ENCODE data around the gene INTS1.

Gene INTS1

DNA sequence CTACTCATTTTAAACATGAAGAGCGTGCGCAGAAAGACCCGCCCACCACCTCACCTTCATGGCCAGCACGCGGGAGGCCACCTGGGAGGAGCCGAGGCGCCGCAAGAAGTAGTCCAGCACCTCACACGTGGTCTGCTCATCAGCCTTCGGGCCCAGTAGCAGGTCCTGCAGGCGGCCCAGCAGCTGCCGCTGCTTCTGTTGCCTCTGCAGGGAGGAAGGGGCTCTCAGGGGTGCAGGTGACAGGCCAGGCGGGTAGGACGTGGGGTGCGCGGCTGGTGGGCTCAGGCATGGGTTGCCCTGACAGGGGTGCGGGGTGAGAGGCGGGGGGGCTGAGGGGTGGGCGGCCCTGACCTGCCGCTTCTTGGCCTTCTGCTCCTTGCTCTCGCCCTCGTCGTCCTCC, 17.6 kb downstream of the INTS1 start:
- TF ChIP-seq, protein P1, sequence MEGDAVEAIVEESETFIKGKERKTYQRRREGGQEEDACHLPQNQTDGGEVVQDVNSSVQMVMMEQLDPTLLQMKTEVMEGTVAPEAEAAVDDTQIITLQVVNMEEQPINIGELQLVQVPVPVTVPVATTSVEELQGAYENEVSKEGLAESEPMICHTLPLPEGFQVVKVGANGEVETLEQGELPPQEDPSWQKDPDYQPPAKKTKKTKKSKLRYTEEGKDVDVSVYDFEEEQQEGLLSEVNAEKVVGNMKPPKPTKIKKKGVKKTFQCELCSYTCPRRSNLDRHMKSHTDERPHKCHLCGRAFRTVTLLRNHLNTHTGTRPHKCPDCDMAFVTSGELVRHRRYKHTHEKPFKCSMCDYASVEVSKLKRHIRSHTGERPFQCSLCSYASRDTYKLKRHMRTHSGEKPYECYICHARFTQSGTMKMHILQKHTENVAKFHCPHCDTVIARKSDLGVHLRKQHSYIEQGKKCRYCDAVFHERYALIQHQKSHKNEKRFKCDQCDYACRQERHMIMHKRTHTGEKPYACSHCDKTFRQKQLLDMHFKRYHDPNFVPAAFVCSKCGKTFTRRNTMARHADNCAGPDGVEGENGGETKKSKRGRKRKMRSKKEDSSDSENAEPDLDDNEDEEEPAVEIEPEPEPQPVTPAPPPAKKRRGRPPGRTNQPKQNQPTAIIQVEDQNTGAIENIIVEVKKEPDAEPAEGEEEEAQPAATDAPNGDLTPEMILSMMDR (IDR thresholded peaks at IDR 0.05; ENCODE audit: insufficient read depth, low read depth, low read length, missing control alignments) = no peak
- H3K4me3 ChIP-seq (ENCODE audit: low read depth, low read length) = no peak overlapping the region
- no peak for DNase-seq (ENCODE audit: low read depth)

DNA sequence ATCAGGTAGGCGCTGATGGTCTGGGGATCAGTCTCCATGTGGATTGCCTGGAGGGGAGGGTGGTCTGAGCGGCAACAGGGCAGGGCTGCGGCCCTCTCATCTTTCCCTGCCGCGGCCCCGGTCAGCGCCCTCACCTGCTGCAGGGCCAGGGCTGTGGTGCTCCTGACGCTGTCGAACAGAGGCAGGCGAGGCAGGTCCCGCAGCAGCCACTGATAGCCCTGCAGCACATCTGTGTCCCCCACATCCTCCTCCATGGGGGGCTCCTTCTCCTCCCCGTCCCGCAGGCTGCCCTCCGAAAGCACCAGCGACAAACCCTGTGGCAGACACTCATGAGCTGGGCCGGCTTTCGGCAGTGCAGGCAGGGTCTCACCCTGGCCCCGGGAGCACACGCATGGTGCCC, 19.0 kb downstream of the INTS1 start:
- TF ChIP-seq, protein P1 (IDR thresholded peaks at IDR 0.05; ENCODE audit: insufficient read depth, low read depth, low read length, missing control alignments) = no peak
- no peak for DNase-seq (ENCODE audit: low read depth)
- no peak overlapping the region for H3K4me3 ChIP-seq (ENCODE audit: low read depth, low read length)

DNA sequence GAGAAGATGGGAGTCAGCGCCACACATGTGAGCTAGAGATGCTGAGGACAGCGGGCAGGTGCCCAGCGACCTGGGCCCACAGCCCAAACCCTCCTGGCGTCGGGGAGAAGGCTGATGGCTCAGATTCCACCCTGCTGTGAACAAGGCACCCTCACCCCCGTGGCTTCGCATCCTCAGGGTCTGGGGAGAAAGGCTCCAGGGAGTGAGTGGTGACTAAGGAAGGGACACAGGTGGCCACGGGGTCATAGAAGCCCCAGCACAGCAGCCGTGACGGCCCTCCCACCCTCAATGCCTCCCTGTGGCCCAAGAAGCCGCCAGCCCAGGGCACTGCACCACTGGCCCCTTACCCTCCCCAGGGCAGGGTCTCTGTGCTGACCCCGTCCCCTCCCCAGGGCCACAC, 19.6 kb downstream of the INTS1 start:
- TF ChIP-seq, protein P1 (IDR thresholded peaks at IDR 0.05; ENCODE audit: insufficient read depth, low read depth, low read length, missing control alignments) = no peak

DNA sequence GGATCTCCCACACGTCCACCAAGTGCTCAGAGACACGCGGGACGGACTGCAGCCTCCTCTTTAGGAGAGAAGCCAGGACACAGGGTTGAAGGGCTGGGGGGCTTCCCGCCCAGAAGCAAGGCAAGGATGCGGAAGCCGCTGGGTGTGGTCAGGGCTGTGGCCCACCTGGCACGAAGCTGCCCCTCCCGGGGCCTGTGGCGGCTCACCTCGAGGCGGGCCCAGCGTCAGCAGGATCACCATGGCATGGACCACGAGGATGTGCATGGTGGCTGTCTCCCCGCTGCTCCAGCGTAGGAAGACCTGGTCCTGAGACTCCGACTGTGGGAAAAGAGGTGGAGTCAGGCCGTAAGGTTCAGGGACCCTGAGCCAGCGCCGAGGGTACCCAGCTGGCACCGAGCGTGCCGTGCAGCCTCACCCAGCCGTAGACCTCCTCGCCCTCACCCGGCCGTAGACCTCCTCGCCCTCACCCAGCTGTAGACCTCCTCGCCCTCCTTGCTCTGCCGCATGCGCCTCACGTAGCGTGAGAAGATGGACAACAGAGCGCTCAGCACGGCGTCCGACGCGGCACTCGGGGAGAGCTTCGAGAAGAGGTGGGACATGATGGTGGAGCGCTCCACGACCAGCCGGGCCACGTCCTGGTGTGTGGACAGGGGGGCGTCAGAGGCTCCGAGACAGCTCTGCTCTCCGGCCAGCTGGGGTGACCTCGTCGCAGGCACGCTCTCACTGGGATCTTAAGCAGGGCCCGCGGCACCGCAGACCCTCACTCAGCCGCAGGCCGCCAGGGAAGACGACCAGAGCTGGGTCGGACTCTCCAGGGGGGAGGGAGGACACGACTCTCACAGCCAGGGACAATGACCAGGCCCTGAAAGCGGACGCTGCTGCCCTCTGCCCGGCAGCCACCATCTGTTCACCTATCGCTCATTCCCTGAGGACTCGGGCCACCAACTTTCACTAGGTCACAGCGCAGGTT, 20.4 kb downstream of the INTS1 start:
- no peak for DNase-seq (ENCODE audit: low read depth)
- TF ChIP-seq, protein P1 (IDR thresholded peaks at IDR 0.05; ENCODE audit: insufficient read depth, low read depth, low read length, missing control alignments) = no peak

More for the DNA sequence above, 19.6 kb downstream of the INTS1 start:
- H3K4me3 ChIP-seq (ENCODE audit: low read depth, low read length) = no peak overlapping the region
- DNase-seq (ENCODE audit: low read depth) = no peak

DNA sequence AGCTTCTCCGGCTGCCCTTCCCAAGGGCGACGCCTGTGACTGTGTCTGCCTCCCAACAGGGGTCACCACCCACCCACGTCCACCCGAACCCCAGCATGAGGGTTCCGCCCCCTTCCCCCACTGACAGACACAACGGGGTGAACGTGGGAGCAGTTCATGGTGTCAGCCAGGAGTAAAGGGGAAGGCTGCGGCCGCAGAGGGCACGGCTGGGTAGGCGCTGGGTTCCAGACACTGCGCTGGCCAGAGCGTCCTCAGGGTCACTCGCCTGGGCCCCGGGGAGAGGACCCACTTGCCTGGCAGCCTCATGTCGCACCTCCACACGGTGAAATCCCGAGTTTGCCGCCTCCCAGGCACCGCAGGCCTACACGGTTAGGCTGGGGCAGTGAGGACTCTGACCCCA, 21.1 kb downstream of the INTS1 start:
- DNase-seq (ENCODE audit: low read depth) = no peak
- TF ChIP-seq, protein P1 (IDR thresholded peaks at IDR 0.05; ENCODE audit: insufficient read depth, low read depth, low read length, missing control alignments) = no peak
- no peak overlapping the region for H3K4me3 ChIP-seq (ENCODE audit: low read depth, low read length)

More for the DNA sequence above, 20.4 kb downstream of the INTS1 start:
- H3K4me3 ChIP-seq (ENCODE audit: low read depth, low read length) = no peak overlapping the region

DNA sequence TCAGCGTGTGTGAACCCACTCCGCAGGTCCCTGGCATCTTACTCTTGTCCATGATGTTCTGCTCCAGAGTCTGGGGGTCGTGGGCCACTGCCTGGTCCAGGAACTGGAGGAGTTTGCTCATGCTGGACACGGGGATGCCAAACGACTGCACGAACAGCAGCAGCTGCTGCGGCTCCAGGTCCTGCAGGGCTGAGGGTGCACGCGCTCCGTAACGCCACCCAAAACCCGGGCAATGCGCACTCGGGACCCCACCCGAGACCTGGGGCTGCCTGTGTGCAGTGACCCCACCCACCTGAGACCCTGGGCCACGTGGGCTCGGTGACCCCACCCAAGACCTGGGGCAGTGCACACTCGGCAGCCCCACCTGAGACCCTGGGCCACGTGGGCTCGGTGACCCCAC, 22.9 kb downstream of the INTS1 start:
- DNase-seq (ENCODE audit: low read depth) = no peak
- H3K4me3 ChIP-seq (ENCODE audit: low read depth, low read length) = no peak overlapping the region
- TF ChIP-seq, protein P1 (IDR thresholded peaks at IDR 0.05; ENCODE audit: insufficient read depth, low read depth, low read length, missing control alignments) = no peak

Data from GM12865 (cell line).